ENCODE measurements around the gene SLC7A5. TPM values are rescaled to one million over a fixed set of nuclear protein-coding genes. Genes with fewer than 3 reads are reported as not detected.

Gene SLC7A5
- total and polyA plus RNA-seq, 2 donors (not counting 3 experiments of a cell fraction or from before 2014, with no cell fraction given): 14.1 to 29.2 TPM

- CTCF ChIA-PET: interaction anchor here (0.8 to 2.8 kb wide), 6 partner anchors 9 to 77 kb away, joined by 3 to 15 read pairs (median 4); no protein-coding TSS in a partner anchor
These were observed 74.7 kb downstream of the SLC7A5 start for GRCh38 chr16:87794485-87795078.

More at GRCh38 chr16:87794485-87795078, 74.7 kb downstream of the SLC7A5 start:
- no peak overlapping the region for H3K4me2 ChIP-seq (ENCODE audit: insufficient read depth, low read length)
- dilution Hi-C loops (cut with MboI; ENCODE audit: extremely low pct_ligation_motif_present, low sequenced_read_pairs) (no loop called here), intact Hi-C loops (cut with micrococcal nuclease) (no loop called here)
- TF ChIP-seq GATA2 (IDR thresholded peaks at IDR 0.05; ENCODE audit: insufficient read depth, insufficient read length, low read depth, low read length) (no peak), CTCF (IDR thresholded peaks at IDR 0.05; ENCODE audit: extremely low read depth in 1 of 2, insufficient read depth in 1 of 2, low read depth in 1 of 2, low read length in 2 of 2) (no peak), JUN (IDR thresholded peaks at IDR 0.05; ENCODE audit: borderline replicate concordance, insufficient read depth, insufficient read length, low read depth) (no peak), POLR2A (IDR thresholded peaks at IDR 0.05; ENCODE audit: low read depth, low read length) (no peak), EZH2 (IDR thresholded peaks at IDR 0.05; ENCODE audit: borderline replicate concordance, low read depth, low read length, severe bottlenecking) (no peak), MYC (IDR thresholded peaks at IDR 0.05; ENCODE audit: low read depth, low read length) (no peak), POLR2AphosphoS5 (IDR thresholded peaks at IDR 0.05; ENCODE audit: insufficient read depth, low read depth, low read length) (no peak), FOS (IDR thresholded peaks at IDR 0.05; ENCODE audit: borderline replicate concordance, insufficient read depth, low read length) (no peak), MAX (IDR thresholded peaks at IDR 0.05; ENCODE audit: insufficient read depth, insufficient read length) (no peak)
- no peaks in the 10 kb centered on the region for H4K20me1 ChIP-seq (replicated peaks; ENCODE audit: control insufficient read depth, extremely low read depth, insufficient read depth, low read length)
- H3K9me1 ChIP-seq (replicated peaks; ENCODE audit: control insufficient read depth, extremely low read depth, insufficient read depth, low read length): no peaks in the 10 kb centered on the region
- peaks cover 0 to 2% of the 10 kb centered on the region in 2 experiments for H3K27me3 ChIP-seq (ENCODE audit: control insufficient read depth in 2 of 2, insufficient read depth in 2 of 2, low read length in 2 of 2)
- H3K4me3 ChIP-seq (replicated peaks in 1 of 3; ENCODE audit: insufficient read depth in 1 of 3, low read depth in 1 of 3, low read length in 3 of 3): no peak overlapping the region
- H3K79me2 ChIP-seq (ENCODE audit: control insufficient read depth, insufficient read depth, low read length): no peaks in the 10 kb centered on the region
- no peaks in the 10 kb centered on the region for H3K36me3 ChIP-seq (ENCODE audit: control insufficient read depth in 2 of 2, extremely low read depth in 1 of 2, insufficient read depth in 2 of 2, low read length in 2 of 2)
- POLR2A ChIA-PET: no interaction called here
- no peak for DNase-seq (ENCODE audit: low read depth, low spot score)
- H2AFZ ChIP-seq (ENCODE audit: low read depth, low read length): no peak overlapping the region
- no TSS peak for BruUV-seq (replicated peaks)
- no peak for FAIRE-seq
- H3K9ac ChIP-seq (replicated peaks; ENCODE audit: extremely low read depth, insufficient read depth, low read length): no peak overlapping the region
- no peaks in the 10 kb centered on the region for H3K4me1 ChIP-seq (ENCODE audit: control insufficient read depth, extremely low read depth, insufficient read depth, low read length)
- no peak overlapping the region for H3K27ac ChIP-seq (ENCODE audit: insufficient read depth, low read depth, low read length)
- no peaks in the 10 kb centered on the region for H3K9me3 ChIP-seq (replicated peaks; ENCODE audit: control insufficient read depth, insufficient read depth, low read length)
